A673 (cell line): ENCODE results near the gene ENOX1.

Source experiments
- CTCF ChIP-seq: fragments of 300-800, 200-600 bp; sonication (generic); conservative IDR thresholded peaks from 2 replicates; pipeline ENCODE4 v1.5.1; 2017; ENCODE audit warnings: low read depth, mild to moderate bottlenecking, antibody characterized with exemption, low read length, moderate library complexity, mixed read lengths
- EZH2 ChIP-seq: fragments of 200-600 bp; sonication (generic); IDR thresholded peaks from 2 replicates; pipeline ENCODE4 v1.6.1; 2017; ENCODE audit warnings: borderline replicate concordance, low read depth, mild to moderate bottlenecking, mixed read lengths, antibody characterized with exemption, low read length; ENCODE audit not compliant: poor library complexity, severe bottlenecking

GRCh38 chr13:43242040-43242439 lies 544.7 kb downstream of the ENOX1 start:
- no peak for TF ChIP-seq EZH2
- TF ChIP-seq CTCF = no peak
